T-helper 1 cell treated with Interleukin-12 subunit alpha and Interleukin-12 subunit beta and Interleukin-4 antibody, amounts not matched to agents 30 ng/mL and 1 ng/mL, for 36 hours (primary cell): ENCODE results near the gene TNS1. TPM values are rescaled to one million over a fixed set of nuclear protein-coding genes. Genes with fewer than 3 reads are reported as not detected.

ENCODE experiments used
- intact Hi-C: fragments of 100-400 bp; cut with micrococcal nuclease; formaldehyde crosslinking; loops from one replicate; pipeline ENCODE4 v1.15.1; 2024
- total RNA-seq: library from RNA; stranded (reverse); gene quantifications from 2 replicates; pipeline ENCODE4 v1.2.3, GENCODE V29; 2022

Gene TNS1
- total RNA-seq, 1 donor from 2014 or later, result 1.0 TPM

DNA sequence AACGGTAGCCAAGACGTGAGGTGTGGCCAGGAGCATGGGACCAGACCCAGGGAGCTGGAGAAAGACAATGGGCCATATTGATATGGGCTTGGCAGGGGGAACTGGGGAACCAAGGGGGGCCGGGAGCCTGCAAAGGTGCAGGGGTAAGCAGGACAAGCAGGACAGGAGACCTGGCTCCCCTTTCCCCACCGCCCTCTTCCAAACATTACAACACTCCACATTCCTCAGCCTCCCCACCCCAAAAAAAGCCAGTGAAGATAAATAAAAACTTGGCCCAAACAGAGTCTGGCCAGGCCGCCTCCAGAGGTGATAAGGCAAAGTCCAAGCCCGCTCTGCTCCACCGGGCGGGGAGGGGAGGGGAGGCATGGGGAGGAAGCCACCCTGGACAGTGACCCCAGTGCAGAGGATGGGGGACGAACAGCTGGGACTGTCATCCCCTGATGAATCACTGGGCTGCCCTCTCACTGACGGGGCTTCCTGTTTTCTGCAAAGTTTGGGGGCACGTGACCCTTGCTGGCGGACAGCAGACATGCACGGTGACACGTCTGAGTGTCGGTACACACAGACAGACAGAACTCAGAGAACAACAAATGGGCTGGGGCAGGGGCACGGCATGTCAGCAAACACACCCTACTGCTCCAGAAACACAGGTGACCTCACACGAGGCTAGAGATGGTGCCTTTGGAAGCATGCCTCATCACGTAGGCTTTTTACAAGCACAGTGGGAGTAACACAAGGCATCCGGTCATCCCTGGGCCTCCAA is 100.2 kb downstream of the TNS1 start:
- intact Hi-C loops, result no loop called here

DNA sequence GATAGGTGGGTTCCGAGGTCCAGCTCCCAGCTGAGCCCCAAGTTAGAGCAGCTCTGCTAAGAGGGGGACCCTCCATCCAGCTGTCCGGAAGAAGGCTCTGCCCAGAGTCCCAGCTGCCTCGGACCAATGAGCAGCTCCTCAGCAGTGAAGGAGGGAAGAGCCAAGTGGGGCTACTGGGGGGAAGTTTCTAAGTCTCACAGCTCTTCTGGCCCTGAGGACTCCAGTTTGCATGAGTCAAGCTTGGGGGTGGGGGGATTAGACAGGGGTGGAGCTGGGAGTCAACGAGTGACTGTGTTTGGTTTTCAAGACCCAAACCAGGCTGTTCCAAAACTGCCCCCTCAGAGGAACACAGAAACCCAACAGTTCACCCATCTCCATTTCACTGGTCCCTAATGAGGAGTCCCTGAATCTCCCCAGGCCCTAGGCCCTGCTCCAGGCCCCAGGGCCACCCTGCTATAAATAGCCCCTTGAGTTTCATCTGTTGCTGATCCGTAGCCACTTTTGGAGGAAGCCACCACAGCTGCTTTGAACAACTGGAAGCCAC is 100.9 kb downstream of the TNS1 start:
- intact Hi-C loops, result no loop called here

DNA sequence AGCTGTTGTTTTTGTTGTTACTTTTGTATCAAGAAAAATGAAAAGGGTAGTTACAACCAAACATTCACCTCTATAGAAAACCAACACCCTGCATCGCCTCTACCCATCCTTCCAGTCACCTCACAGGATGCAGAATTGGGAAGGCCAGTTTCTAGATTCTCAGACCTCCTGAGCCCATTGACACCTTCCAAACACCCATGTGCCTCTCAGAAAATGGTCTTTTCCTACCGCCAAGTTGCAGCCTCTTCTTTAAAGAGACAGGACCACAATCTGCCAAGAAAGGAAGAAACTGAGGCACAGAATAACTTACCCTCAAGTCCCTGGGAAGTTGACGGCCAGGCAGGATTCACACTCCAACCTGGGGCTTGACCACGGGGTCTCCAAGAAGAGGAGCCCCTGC is 101.4 kb downstream of the TNS1 start:
- intact Hi-C loops, result no loop called here

DNA sequence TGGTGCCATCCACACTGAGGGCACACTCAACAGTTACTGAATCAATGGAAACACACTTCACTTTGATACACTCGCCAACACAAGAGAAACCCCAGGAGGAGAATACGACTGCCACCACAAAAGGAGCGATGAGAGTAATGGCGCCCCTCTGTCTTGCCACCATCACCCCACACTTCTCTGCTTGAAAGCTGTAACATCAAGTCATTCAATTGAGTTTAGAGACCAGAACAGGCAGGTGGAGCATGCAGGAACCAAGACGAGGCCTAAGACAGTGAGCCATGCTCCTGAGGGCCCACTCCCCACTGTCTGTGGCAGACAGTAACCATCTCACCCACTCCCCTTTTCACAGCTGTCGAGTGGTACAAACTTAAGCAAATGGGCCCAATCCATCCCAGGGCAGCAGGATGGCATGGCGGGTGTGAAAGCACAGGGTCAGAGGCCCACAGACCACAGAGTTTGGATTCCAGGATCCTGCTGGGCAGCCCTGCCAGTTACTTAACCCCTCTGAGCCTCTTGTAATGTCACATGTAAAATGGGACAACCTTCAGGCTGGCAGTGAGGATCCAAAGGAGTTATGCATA is 101.9 kb downstream of the TNS1 start:
- intact Hi-C loops, result no loop called here

DNA sequence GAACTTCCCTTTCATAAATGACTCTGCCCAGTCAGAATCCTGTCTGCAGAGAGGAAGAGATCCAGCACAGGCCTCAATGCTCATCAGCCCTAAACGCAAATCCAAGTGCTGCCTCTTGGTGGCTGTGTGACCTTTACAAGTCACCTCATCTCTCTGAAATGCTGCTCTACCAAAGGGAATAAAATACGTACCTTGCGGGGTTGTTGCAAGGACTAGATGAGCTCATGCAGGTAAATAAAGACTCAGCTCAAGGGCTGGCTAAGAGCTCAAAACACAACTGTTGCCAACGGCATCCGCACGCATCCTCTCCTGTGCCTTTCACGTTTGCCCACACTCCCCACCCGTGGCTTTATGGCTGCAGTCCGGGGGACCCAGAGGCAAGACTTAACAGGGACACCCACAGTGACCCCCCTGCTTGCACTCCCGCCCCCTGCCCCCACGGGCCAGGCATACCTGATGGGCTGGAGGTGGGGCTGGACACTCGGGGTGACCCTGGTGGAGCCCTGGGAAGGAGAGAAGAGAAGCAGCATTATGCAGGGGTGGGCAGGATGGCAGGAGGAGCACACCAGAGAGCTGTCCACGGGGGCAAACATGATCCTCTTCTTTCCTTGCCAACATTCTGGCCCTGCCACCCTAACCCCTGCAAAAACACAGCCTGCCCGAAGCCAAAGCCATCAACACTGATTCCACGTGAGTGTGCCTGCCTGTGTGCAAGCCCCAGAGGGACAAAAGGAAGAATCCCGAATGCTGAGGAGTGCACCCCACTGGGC is 102.6 kb downstream of the TNS1 start:
- intact Hi-C loops, result no loop called here

DNA sequence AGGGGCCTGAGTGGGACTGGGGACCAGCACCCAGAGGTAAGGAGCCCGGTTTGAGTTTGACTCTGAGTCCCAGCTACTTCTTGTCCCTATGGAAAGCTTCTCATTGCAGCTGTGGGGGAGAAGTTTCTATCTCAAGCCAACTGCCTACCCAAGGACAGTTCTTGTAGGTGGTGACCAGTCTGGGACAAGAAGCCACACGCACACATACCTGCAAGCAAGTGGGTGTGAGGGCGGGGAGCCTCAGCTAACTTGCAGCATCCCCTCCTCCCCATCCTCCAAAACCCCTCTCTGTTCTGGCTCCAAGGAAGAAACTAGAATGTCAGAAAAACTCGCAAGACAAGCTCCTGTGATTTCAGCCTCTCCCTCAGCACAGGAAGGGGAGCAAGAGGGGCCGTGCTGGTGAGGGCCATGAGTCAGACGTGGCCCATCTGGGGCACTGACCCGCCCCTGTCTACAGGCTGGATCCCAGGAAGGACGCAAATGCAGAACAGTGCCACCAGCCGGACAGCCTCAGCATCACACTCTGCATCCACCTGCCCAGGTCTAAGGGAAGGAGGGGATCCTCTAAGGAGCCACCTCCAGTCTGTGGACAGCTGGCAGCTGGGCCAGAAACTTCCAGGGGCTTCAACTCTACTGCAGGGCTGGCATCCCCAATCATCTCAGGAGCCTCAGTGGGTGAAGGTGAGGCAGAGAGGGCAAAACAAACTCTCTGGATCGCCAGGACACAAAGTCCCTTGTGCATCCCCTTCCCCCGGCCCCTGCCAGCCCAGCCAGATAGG is 103.4 kb downstream of the TNS1 start:
- intact Hi-C loops, result no loop called here

DNA sequence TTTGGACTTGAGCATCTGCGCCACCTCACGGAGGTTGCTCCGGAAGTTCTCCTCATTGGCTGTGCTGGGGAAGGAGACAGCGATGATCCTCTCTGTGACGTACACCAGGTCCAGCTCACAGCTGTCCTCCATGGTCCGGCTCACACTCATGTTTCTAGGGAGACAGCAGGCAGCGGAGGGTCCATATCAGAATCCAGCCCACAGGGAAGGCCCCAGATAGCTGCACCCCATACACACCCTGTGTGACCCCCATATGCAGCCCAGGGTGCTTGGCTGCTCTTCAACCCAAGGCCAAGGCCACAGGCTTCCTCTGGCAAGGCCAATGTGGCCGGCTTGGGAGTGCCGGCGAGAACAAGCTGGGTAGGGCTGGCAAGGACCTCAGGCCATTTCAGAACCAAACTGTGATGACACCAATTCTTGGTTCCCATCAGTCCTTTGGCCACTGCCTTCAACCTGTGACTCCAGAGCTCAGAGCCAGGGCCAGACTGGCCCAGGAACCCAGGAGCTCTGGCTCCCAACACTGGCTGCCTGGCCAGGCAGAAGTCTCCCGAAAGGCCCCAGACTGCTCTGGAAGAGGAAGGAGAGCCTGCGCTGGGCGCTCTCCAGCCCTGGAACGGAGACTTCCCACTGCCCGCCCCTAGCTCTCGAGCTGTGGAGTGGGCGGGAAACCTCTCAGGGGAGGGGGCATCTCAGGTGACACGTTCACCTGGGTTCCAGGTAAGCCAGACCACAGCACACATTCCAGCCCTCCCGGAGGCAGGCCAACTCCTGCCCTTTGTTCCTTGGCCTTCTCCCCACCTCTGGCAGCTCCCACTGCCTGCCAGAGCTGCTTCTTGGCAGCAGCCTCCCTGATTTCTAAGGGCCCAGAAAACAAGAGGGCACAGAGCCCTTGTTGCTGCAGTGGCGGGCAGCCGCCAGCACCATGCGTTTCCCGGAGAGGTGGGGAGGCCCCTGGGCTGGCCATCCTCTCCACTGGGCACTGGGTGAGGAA is 104.7 kb downstream of the TNS1 start:
- intact Hi-C loops, result no loop called here

DNA sequence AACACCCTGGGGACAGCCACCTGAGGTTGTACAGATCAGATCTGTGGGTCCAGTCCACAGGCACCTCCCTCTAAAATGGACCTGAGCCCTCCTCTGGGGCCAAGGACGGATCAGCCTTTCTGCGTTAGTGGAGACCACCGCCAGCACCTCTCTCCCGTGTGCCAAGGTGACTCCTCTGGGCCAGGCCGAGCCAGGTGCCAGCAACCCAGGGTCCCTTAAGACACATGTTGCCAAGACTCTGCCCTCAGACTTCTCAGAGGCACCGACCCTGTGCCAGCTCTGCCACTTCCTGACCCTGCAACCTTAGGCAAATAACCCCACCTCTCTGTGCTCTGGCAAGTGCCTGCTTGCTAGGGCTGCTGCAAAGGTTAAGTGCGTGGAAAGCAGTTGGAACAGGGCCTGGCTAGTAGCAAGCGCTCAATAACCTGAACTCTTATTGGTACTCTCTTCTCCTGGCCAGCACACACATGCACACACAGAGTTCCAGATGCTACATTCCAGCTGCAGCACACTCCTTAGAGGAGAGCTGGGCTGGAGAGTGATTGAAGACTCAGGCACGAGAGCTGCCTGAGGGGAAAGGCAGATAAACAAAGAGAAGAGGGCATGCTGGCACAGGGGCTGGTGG is 105.6 kb downstream of the TNS1 start:
- intact Hi-C loops, result no loop called here

DNA sequence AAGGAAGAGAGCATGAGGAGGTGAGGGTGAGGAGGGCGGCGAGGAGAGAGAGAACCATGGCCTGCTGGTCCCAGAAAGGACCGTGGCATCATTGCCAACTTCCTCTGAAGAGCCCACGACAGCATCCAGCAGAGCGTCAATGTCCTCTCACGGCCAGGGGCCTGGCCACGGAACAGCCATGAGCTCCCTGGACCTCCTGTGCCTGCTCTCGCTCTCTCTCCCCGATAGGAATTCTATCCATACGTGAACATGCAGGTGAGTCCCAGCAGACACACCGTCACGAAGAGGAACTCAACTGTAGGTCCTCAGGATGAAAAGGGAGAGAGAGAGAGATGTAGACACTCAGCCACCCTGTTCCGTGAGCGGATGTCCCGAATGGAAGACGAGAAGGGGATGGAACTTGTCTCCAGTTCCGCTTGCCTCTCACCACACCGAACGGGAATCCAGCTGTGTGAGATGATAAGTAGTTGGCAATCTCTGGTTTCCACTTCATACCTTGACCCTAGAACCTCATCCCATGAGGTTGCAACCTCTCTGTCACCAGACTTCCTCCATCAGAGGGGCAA is 107.6 kb downstream of the TNS1 start:
- intact Hi-C loops, result no loop called here

DNA sequence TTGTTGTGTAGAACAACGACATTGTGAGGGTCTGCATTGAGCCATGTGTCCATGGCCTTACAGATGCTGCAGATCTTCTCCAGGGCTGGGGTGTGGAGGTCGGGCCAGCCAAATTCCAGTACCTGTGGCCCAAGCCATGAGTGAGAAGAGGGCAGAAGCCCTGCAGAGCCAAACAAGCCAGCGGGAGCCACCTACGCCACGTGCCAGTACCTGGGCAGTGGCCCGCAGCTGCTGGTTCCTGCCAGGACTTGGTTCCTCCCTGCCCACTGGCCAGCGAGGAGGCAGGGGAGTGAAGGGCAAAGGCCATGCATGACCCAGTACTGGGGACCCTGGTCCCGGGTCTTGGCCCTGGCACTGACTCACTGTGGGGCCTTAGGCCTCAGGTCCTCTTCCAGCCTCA is 109.4 kb downstream of the TNS1 start:
- intact Hi-C loops, result no loop called here

DNA sequence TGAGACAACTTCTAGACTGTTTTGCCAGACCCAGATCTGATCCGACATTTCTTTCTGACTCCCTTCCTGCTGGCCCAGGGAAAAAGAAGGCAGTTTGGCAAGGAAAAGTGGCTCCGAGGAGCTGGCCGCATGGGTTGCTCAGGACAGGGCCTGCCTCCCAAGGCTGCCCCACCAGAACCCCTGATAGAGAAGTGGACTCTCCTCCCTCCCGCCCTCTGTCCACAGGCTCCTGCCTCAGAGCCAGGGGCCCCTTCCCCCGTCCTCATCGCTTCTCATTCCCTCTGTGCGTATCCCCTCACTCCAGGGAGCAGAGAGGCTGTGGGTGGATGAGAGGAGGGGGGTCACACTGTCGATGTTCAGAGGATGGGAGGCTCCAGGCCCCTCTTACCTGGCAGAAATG is 110.2 kb downstream of the TNS1 start:
- intact Hi-C loops, result no loop called here

DNA sequence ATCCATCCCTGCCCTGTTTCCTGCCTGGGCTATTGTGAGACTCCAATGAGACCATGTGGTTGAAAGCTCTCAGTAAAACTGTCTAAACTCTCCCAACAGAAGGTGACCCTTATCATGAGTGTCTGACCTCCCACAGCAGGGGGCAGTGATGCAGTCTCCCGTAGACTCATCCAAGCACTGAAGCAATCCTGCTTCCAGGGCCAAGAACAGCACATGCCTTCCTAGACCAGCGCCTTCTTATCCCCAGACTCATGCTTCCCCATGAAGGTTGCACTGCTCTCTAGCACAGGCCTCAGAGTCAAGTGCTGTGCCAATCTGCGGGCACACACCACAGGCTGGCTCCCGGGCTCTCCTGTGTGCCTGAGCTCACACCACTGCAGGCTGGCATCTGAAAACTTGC is 112.3 kb downstream of the TNS1 start:
- intact Hi-C loops, result no loop called here

DNA sequence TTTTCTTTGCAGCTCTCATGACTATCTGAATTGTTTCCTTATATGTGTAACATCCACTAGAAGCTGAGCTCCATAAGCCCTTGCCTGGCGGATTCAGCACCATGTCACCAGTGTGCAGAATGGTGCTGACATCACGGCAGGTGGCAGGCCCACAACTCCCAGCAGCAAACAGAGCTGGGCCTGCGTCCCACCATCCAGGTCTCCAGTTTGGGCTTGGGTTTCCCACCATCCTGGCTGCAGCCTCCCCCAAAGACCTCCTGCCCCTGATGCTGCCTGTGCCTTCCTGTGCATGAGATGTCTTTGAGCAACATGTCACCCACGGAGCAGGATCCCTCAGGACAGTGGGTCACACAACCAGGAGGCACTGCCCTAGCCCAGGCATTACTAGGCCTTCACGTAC is 113.1 kb downstream of the TNS1 start:
- intact Hi-C loops, result loop anchor here (10.0 kb wide), 1 partner anchor 175 kb away; the partner anchor contains the start of gene RUFY4

DNA sequence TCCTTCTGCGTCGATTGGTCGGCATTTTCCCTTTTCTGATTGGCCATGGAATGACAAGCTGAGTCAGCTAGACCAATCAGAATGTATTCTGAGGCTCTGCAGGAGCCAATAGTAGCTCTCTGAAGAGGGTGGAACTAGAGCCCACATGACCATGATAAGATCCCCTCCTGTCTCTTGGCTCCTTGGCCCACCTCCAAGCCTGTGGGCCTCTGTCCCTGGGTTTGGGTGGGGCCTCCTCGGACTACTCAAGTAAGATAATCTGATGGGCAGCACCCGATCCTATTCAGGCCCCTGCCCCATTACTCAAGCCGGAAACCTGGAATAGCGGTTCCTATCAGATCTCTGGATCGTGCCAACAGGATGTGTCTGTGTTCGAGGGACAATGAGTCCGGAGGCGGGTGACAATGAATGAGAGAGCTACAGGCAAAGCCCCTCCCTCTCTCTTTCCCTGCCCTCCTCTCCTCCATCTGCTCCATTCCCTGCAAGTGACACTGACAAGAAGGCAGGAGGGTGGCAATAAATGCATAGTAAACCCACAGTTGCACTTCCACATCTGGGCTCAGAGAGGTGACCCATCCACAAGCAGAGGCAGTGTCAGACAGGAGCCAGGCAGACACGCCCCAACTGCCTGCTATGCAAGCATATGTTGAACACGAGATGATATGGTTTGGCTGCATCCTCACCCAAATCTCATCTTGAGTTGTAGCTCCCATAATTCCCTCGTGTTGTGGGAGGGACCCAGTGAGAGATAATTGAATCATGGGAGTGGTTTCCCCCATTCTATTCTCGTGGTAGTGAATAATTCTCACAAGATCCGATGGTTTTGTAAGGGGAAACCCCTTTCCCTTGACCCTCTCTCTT is 114.7 kb downstream of the TNS1 start:
- intact Hi-C loops, result loop anchor here (10.0 kb wide), 1 partner anchor 177 kb away; the partner anchor contains the start of gene RUFY4

DNA sequence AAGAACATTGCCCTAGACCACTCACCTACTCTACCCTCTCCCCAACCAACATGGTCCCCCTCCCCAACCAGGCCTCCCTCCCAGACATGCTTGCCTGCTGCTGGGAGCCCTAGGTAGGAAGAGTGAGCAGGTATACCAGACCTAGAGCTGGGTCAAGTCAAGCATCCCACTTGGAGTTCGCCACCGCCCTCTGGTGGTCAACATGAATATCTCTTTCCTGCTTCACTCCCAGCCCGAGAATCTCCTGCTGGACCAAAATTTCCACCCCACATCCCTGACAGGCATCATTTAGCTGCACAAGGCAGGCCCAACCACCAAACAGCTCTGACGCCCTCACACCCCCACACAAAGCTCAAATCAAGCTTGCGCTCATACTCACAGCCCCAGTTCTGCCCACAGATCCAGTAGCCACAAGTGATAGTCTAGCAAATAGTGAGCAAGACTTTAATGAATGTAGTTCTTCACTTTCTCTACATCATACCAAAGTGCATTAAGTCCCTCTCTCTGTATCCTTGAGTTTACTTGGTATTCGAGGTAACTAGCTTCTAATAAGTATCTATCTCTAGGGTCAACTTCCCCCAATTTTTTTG is 116.0 kb downstream of the TNS1 start:
- intact Hi-C loops, result loop anchor here (1.0 to 10.0 kb wide), 6 partner anchors 98 to 1205 kb away; partner anchors contain the start of gene RUFY4

DNA sequence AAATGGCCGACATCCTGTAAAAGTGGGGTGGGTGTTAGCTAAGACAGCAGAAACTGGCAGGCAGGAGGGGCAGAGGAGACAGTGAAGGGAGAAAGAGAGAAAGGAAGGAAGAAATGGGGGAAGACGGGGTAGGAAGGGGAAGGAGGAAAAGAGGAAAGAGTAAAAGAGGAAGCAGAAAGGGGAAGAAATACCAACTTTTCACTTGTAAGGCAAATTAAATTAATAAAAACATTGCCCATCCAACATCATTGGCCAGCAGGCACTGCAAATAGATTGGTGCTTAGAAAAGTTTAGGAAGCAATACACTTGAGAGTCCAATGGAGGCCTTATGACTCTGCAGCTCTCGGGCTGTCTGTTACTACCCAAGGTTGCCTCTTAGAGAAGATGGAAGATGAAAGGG is 116.7 kb downstream of the TNS1 start:
- intact Hi-C loops, result loop anchor here (1.0 to 10.0 kb wide), 6 partner anchors 97 to 1204 kb away; partner anchors contain the start of gene RUFY4

DNA sequence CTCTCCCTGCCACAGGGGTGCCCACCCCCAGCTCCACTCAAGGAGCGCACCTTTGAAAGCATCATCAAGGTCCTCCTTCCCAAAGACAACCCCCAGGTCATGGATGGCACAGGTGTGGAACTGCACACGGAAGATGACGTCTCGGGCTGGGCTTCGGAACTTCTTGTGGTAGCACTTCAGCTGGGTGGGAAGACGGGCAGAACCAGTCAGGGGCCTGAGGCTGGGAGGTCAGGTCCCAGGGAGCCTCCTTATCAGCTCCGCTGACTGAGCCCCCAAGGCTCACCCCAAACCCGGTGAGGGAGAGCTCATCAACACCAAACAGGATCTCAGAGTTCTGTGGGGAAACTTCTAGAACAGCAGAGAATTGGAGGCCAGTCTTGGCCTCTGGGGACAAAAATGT is 117.8 kb downstream of the TNS1 start:
- intact Hi-C loops, result loop anchor here (10.0 kb wide), 1 partner anchor 180 kb away; the partner anchor contains the start of gene RUFY4

DNA sequence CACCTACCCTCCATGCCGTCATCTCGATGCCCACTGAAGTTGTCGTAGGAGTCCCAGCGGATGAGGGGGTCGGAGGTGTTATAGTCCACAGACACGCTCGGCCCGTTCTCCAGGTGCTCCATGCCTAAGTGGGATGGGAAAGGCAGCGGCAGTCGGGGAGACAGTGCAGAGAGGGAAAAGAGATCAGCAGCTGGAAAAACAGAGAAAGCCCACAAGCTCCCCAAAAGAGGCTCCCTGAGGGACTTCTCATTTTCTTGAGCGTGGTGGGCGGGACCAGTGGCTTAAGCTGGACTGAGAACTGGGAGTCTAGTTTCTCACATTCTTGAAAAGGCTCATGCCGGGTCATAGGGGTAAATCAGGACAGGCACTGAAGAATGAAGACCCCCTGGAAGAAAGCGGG is 121.9 kb downstream of the TNS1 start:
- intact Hi-C loops, result loop anchor here (10.0 kb wide), 1 partner anchor 184 kb away; the partner anchor contains the start of gene RUFY4
